NCI-H69 (cell line): ENCODE measurements around the gene CCDC87.
"Not testable (repeated sequence)": the region's sequence is repeated elsewhere in the genome, so short reads cannot be mapped to it uniquely, and the experiment has no call there.

Experiments
- DNase-seq: peaks from one replicate; lab custom pipeline; 2025; lab: John Stamatoyannopoulos, UW

Gene CCDC87

GRCh38 chr11:66592457-66593302 lies at the start of gene CCDC87, which contains the start of gene CCS:
Gene CCDC87, minus strand, starts transcription at chr11:66593063. Its CDS starts 48 bp downstream, at chr11:66593015.
Gene CCS, plus strand, starts transcription at chr11:66593185. Its CDS starts 77 bp downstream, at chr11:66593262.
- DNase-seq = peak; percentile 98

DNA sequence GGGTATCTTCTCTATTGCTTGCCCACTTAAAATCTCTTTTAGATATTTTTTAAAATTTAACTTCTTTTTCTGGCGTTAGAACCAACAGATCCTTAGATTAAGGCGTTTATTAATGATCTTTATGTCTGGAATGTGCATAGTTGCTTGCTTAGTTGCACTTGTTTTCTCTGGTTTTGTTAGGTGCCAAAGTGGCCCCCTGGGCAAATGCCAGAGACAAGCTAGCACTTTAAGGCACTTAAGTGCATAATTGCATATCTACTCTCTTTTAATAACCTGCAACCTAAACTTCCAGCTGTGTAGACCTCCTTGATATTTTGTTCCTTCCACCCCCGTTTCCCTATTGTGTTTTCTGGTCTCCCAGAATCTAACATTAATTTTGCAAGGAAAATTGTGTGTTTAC lies 49.0 kb upstream of the CCDC87 start:
- DNase-seq = peak; percentile 74

DNA sequence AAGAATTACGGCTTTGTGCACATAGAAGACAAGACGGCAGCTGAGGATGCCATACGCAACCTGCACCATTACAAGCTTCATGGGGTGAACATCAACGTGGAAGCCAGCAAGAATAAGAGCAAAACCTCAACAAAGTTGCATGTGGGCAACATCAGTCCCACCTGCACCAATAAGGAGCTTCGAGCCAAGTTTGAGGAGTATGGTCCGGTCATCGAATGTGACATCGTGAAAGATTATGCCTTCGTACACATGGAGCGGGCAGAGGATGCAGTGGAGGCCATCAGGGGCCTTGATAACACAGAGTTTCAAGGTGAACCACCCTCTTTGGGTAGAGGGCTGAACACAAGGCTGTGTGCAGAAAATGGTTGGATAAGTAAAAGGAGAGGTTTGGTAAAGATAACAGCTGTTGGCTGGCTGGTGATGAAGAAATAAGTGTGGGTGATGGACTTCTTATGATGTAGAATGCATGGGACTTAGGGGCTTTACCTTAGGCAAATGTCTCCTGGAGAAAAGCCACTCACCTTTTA lies 47.0 kb upstream of the CCDC87 start:
- not testable (repeated sequence) for DNase-seq

DNA sequence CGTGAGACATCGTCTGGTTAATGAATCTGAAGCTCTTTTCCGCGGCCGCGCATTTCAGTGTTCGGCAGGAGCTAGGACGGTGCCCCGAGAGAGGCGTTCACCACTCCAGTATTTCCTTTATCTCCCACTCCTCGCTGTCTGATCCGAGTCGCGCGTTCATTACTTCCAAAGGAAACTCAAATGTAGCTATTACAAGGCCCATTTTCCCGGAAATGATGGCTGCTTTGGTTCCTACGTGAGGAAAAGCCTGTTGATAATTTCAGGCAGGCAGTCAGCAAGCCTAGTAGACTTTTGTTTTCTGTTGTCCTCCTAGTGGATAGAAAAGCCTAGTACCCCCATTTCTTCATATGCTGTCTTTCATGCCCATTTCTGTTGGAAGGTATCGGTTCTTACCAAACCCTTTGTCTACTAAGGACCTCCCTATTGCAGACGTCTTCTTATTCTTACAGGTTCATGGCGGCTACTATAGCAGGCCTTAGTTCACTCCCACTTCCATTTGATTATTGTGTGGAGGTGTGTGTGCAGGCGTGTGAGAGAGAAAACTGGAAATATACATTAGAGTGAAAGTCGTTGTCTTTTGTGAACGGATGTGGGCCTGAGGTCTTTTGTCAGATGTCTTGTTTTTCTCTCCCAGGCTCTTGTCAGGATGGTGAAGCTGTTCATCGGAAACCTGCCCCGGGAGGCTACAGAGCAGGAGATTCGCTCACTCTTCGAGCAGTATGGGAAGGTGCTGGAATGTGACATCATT lies 46.4 kb upstream of the CCDC87 start:
- DNase-seq = peak; percentile 70

GRCh38 chr11:66638177-66639065 lies 45.6 kb upstream of the CCDC87 start, which contains the start of gene RBM4:
Gene RBM4, plus strand, starts transcription at chr11:66638703. Its CDS starts 1,009 bp downstream, at chr11:66639712.
- DNase-seq = peak; percentile 100

DNA sequence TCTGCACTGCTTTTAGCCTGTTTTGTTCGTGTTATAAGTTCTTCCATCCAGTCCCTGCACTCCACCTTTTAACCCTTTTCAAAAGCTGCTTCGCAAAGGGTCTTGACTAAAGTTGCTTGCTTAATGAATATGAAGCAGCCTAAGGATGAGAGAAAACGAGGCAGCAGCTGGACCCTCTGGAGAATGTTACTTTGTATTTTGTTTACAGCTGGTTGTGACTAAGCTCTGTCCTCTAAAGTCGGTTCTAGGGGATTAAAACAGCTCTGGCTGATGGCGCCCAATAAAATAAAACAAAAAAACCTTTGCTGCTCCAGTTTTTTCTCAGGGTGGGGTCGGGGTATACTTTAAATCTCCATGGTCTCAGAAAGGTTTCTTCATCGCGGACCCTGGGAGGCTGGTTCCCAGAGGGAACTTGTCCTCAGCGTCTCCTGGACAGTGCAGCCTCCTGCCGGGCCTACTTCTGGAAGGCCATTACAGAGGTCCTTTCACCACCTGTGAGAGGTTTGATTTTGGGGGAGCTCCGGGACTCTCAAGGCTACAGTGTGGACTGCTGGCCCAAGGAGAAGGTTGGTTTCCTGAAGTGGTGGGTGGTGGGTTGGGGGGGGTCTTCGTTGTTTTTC lies 44.8 kb upstream of the CCDC87 start:
- DNase-seq = peak; percentile 75

DNA sequence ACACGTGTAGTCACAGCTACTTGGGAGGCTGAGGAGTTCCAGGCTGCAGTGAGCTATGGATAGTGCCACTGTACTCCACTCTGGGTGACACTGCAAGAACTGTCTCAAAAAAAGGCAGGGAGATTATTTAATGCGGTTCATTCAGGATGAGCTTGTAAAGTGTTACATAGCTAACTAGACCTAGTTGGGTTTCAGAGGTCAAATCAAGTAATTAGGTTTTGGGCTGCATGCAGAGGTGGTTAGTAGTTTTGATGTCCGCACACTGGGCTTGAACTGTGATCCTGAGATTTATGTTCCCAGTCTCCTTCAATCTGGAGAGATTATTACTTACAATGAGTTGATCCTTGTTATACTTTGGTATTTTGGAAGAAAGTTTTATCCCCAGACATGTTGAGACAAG lies 43.5 kb upstream of the CCDC87 start:
- peak; percentile 21 for DNase-seq

DNA sequence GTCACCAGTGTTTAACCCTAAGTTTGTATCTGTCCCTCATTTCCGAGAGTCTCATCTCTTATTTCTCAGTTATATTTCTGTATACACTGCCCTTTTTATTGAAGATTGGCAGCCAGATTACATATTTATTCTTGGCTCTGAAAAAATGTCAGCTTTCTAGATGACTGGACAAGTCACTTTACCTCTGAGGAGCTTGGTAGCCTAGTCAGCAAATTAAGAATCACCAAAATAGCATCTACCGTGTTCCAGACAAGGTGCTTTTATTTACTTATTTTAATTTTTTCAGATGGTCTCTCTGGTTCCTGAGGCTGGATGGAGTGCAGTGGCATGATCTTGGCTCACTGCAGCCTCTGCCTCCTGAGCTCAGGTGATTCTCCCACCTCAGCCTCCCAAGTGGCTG lies 40.1 kb upstream of the CCDC87 start:
- DNase-seq = no peak

- no peak for DNase-seq
Observed at GRCh38 chr11:66631883-66632282, 39.0 kb upstream of the CCDC87 start.

- DNase-seq = no peak
Observed at GRCh38 chr11:66629356-66629755, 36.5 kb upstream of the CCDC87 start.

DNA sequence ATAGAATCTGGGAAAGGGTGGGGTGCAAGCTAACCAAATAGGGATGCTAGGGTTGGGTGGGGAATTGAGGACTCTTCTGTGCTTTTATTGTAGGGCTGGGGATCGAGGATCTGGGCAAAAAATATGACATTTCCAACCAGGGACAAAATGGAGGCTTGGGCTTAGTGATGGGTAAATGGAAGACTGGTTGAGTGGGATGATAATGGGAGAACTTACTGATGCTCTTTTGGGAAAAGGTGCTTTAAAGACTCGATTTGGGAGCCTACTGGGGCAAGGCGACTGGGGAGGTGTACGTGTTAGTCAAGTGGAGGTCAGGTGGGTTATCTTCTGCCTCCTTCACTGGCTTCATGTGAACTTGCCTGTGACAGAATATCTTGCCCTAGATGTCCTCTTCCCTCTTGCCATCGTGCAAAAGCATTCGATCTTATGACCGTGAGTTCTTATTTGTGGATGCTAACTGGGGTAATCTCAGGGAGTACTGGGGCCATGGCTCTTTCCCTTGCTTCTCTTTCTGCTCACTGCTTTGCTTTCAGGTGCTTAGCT lies 35.3 kb upstream of the CCDC87 start:
- no peak for DNase-seq

- DNase-seq = no peak
Observed at GRCh38 chr11:66626926-66627325, 34.1 kb upstream of the CCDC87 start.

DNA sequence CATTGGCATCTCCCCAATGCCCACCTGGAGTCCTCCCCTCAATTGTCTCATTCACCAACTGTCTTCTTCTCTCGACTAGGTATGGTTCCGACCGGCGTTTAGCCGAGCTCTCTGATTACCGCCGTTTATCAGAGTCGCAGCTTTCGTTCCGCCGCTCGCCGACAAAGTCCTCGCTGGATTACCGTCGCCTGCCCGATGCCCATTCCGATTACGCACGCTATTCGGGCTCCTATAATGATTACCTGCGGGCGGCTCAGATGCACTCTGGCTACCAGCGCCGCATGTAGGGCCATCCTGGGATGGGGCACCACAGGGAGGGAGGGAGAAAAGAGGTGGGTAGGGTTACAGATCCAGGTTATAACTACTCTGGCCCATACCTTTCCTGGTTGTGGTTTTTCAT lies 33.5 kb upstream of the CCDC87 start:
- no peak for DNase-seq

DNA sequence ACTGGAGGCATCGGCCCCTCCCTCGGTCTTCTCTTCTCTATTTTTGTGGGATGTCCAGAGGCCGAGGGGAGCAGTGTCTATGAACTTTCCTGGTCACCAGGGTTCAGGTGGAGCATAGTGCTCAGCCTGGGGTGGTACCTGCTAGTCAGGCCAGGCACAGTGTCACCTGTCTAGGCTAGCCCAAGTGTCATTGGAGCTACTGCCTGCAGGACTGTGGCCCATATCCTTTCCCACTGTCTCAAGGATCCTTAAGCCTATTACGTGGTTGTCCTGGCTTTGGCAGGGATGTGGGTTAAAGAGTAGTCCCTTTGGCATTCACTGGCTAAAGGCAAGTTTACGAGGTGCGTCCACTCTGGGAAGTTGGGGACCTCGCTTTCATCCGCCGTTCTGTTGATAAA lies 32.9 kb upstream of the CCDC87 start:
- no peak for DNase-seq

GRCh38 chr11:66625041-66625751 lies 32.3 kb upstream of the CCDC87 start:
- no peak for DNase-seq

DNA sequence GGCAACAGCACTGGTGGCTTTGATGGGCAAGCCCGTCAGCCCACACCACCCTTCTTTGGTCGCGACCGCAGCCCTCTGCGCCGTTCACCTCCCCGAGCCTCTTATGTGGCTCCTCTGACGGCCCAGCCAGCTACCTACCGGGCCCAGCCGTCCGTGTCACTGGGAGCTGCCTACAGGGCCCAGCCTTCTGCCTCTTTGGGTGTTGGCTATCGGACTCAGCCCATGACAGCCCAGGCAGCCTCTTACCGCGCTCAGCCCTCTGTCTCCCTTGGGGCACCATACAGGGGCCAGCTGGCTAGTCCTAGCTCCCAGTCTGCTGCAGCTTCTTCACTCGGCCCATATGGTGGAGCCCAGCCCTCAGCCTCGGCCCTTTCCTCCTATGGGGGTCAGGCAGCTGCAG lies 31.6 kb upstream of the CCDC87 start:
- DNase-seq = no peak

GRCh38 chr11:66619080-66619554 lies 26.3 kb upstream of the CCDC87 start:
- DNase-seq = no peak

DNA sequence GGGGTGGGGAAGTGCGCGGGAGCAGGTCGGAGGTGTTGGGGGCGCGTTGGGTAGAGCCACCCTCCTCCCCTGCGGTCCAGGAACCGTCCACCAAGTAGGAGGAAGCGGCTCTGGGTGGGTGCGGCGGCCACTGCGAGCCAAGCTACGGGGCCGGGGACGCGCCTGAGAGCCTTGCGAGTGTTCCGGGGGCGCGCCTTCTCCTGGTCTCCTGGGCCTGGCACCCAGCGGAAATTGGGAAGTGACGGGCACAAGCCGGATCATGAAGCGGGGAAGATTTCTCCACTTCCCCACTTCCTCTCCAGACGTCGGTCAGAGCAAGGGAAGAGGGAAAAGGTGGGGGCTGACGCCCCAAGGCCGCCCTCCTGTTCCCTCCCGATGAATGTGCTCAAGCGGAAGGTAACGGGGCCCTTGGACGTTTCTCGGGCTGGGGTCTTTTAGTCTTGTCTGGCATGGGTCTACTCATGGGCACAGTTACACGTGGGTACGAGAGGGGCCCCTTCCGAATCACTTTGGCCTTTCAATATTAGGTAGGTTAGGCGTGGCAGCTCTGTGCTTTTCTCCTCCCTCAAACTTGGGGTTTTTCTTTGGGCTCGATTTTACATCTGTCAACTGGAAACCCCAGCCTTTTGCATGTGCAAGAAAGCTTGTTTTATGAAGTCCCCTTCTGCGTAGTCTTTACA lies 24.4 kb upstream of the CCDC87 start:
- no peak for DNase-seq

- DNase-seq = peak; percentile 100
Observed at GRCh38 chr11:66616379-66617154, 23.7 kb upstream of the CCDC87 start, which contains the start of gene RBM14. Gene RBM14, plus strand, starts transcription at chr11:66616630. Its CDS starts 91 bp downstream, at chr11:66616721.
